Astrocyte (in vitro differentiated cells and primary cell): Measurements from ENCODE around the gene IER3. TPM values are rescaled to one million over a fixed set of nuclear protein-coding genes. Genes with fewer than 3 reads are reported as not detected.

Experiments used
- DNase-seq: peaks from one replicate; pipeline ENCODE4 v3.0.0-alpha.2; 2010; ENCODE audit warnings: low read depth
- FAIRE-seq: peaks from 2 replicates; lab custom pipeline; 2011; peaks lifted over from hg19 to GRCh38; lab: Jason Lieb, UNC
- H2AFZ ChIP-seq: 2 replicates; pipeline ENCODE4 v1.6.0; 2012; ENCODE audit warnings: low read depth, low read length, inconsistent platforms
- H3K27ac ChIP-seq: 2 replicates; pipeline ENCODE4 v1.5.1; 2011; ENCODE audit warnings: low read depth, low read length, inconsistent platforms
- H3K27me3 ChIP-seq: 2 replicates; pipeline ENCODE4 v1.6.0; 2011; ENCODE audit warnings: low read length, inconsistent platforms; ENCODE audit not compliant: insufficient read depth
- H3K36me3 ChIP-seq: 2 replicates; pipeline ENCODE4 v1.5.1; 2011; ENCODE audit warnings: low read length, inconsistent platforms; ENCODE audit not compliant: insufficient read depth
- H3K4me1 ChIP-seq: 2 replicates; pipeline ENCODE4 v1.5.1; 2011; ENCODE audit warnings: low read length, inconsistent platforms; ENCODE audit not compliant: insufficient read depth
- H3K4me2 ChIP-seq: 2 replicates; pipeline ENCODE4 v1.6.0; 2012; ENCODE audit warnings: low read length, inconsistent platforms
- H3K4me3 ChIP-seq: 2 replicates; pipeline ENCODE4 v1.5.1; 2011; ENCODE audit warnings: low read depth, mild to moderate bottlenecking, low read length, inconsistent platforms; ENCODE audit not compliant: insufficient read depth
- H3K79me2 ChIP-seq: 2 replicates; pipeline ENCODE4 v1.6.0; 2012; ENCODE audit warnings: mild to moderate bottlenecking, low read length, inconsistent platforms; ENCODE audit not compliant: insufficient read depth
- H3K9ac ChIP-seq: 2 replicates; pipeline ENCODE4 v1.6.0; 2012; ENCODE audit warnings: mild to moderate bottlenecking, low read length, inconsistent platforms
- H3K9me3 ChIP-seq: 2 replicates; pipeline ENCODE4 v1.5.1; 2012; ENCODE audit warnings: low read depth, mild to moderate bottlenecking, low read length, inconsistent platforms; ENCODE audit not compliant: insufficient read depth
- H4K20me1 ChIP-seq: 2 replicates; pipeline ENCODE4 v1.6.0; 2012; ENCODE audit warnings: low read length, inconsistent platforms; ENCODE audit not compliant: insufficient read depth
- H3K27ac Mint-ChIP-seq: one replicate; pipeline ENCODE4 v1.8.0; 2021; ENCODE audit warnings: mild to moderate bottlenecking, mixed read lengths; ENCODE audit not compliant: unreplicated experiment
- H3K27me3 Mint-ChIP-seq: one replicate; pipeline ENCODE4 v1.8.0; 2021; ENCODE audit warnings: low read depth, mixed read lengths; ENCODE audit not compliant: unreplicated experiment
- H3K36me3 Mint-ChIP-seq: one replicate; pipeline ENCODE4 v1.8.0; 2021; ENCODE audit warnings: low read depth, mixed read lengths; ENCODE audit not compliant: unreplicated experiment
- H3K4me1 Mint-ChIP-seq: one replicate; pipeline ENCODE4 v1.8.0; 2021; ENCODE audit warnings: low read depth, mixed read lengths; ENCODE audit not compliant: unreplicated experiment
- H3K4me3 Mint-ChIP-seq: one replicate; pipeline ENCODE4 v1.8.0; 2021; ENCODE audit warnings: mild to moderate bottlenecking, moderate library complexity, mixed read lengths; ENCODE audit not compliant: unreplicated experiment
- H3K9me3 Mint-ChIP-seq: one replicate; pipeline ENCODE4 v1.8.0; 2021; ENCODE audit warnings: mild to moderate bottlenecking, mixed read lengths; ENCODE audit not compliant: unreplicated experiment
- EZH2 ChIP-seq: IDR thresholded peaks from 2 replicates; pipeline ENCODE4 v1.6.1; 2012; ENCODE audit warnings: mild to moderate bottlenecking, low read length, inconsistent platforms; ENCODE audit not compliant: insufficient read depth
- total RNA-seq: library from RNA; stranded (reverse); gene quantifications from 2 replicates; pipeline ENCODE4 v1.2.1, GENCODE V29; 2021
- TF ChIP-seq, protein P1 (sequence below): IDR thresholded peaks from 2 replicates; pipeline ENCODE4 v1.5.1; 2011; ENCODE audit warnings: low read depth, mild to moderate bottlenecking, inconsistent platforms, low read length, moderate library complexity; ENCODE audit not compliant: insufficient read depth

Gene IER3
- total RNA-seq, 1 donor from 2014 or later: 221 TPM

DNA sequence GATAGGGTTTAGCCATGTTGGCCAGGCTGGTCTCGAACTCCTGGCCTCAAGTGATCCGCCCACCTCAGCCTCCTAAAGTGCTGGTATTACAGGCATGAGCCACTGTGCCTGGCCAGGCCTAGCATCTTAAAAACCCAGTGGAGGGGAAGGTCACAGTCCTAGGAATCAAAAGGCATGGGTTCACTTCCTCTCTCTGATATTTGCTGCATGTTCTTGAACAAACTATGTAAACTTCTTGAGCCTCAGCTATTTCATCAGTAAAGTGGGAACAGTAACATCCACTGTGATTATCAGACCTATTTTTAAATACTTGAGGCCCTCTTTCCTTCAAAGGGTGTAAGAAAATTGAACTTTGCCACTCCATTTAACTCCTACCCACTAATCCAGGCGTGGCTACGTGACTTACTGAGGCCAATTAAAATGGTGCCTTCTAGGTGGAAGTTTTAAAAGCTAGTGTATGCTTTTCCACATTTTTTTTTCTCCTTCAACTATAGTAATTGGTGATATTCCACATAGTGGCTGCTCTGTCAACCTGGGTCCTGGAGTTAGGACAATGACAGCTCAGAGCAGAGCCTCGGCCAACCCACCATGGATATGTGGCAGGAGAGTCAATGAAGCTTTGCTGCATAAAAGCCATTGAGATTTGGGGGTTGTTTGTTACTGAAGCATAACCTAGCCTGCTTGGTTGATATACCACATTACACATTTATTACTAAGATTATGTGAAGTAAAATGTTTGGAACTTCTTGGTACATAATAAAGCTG is 32.2 kb upstream of the IER3 start:
- Histone ChIP-seq H3K4me3 (no peak overlapping the region), H3K79me2 (no peaks in the 10 kb centered on the region), H3K4me1 (peaks cover 26% of the 10 kb centered on the region), H3K9me3 (no peaks in the 10 kb centered on the region), H3K4me2 (no peak overlapping the region), H2AFZ (no peak overlapping the region), H4K20me1 (no peaks in the 10 kb centered on the region), H3K36me3 (no peaks in the 10 kb centered on the region), H3K27ac (no peak overlapping the region), H3K9ac (no peak overlapping the region), H3K27me3 (no peaks in the 10 kb centered on the region)
- no peak overlapping the region for H3K4me3 Mint-ChIP-seq
- H3K9me3 Mint-ChIP-seq: no peaks in the 10 kb centered on the region
- FAIRE-seq (no peak), DNase-seq (no peak)
- peak overlapping the region; percentile 60 for H3K27ac Mint-ChIP-seq
- H3K4me1 Mint-ChIP-seq: peaks cover 34% of the 10 kb centered on the region
- H3K27me3 Mint-ChIP-seq: peaks cover 3% of the 10 kb centered on the region
- H3K36me3 Mint-ChIP-seq: peaks cover 2% of the 10 kb centered on the region
- TF ChIP-seq EZH2: no peak
- TF ChIP-seq, protein P1, sequence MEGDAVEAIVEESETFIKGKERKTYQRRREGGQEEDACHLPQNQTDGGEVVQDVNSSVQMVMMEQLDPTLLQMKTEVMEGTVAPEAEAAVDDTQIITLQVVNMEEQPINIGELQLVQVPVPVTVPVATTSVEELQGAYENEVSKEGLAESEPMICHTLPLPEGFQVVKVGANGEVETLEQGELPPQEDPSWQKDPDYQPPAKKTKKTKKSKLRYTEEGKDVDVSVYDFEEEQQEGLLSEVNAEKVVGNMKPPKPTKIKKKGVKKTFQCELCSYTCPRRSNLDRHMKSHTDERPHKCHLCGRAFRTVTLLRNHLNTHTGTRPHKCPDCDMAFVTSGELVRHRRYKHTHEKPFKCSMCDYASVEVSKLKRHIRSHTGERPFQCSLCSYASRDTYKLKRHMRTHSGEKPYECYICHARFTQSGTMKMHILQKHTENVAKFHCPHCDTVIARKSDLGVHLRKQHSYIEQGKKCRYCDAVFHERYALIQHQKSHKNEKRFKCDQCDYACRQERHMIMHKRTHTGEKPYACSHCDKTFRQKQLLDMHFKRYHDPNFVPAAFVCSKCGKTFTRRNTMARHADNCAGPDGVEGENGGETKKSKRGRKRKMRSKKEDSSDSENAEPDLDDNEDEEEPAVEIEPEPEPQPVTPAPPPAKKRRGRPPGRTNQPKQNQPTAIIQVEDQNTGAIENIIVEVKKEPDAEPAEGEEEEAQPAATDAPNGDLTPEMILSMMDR: no peak

DNA sequence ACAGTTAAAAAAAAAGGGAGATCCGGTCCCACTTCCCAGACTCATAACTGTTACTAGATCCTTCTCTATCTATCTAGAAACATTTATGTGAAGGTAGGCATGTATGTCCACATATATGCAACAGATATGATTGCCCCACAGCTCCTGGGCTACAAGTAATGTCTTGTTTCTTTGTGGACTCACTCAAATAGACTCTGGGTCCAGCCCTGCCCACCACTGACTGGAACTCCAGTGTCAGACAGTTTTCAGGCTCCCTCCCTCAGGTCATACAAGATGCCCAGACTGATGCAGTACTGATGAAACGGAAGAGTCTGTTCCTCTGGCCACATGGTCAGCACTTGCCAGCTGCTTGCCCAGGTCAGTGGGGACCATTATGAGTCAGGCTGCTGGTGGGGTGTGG is 30.8 kb upstream of the IER3 start:
- H3K9ac ChIP-seq: no peak overlapping the region
- H4K20me1 ChIP-seq: no peaks in the 10 kb centered on the region
- Mint-ChIP-seq H3K27me3 (peaks cover 3% of the 10 kb centered on the region), H3K36me3 (peaks cover 7% of the 10 kb centered on the region), H3K9me3 (no peaks in the 10 kb centered on the region), H3K4me3 (no peak overlapping the region), H3K27ac (no peak overlapping the region), H3K4me1 (peaks cover 28% of the 10 kb centered on the region)
- H3K4me3 ChIP-seq: no peak overlapping the region
- H3K79me2 ChIP-seq: no peaks in the 10 kb centered on the region
- no peak overlapping the region for H3K4me2 ChIP-seq
- H3K36me3 ChIP-seq: no peaks in the 10 kb centered on the region
- no peaks in the 10 kb centered on the region for H3K27me3 ChIP-seq
- DNase-seq (no peak), FAIRE-seq (no peak)
- no peaks in the 10 kb centered on the region for H3K9me3 ChIP-seq
- peaks cover 18% of the 10 kb centered on the region for H3K4me1 ChIP-seq
- no peak overlapping the region for H2AFZ ChIP-seq
- no peak overlapping the region for H3K27ac ChIP-seq
- TF ChIP-seq, protein P1: no peak
- no peak for TF ChIP-seq EZH2

DNA sequence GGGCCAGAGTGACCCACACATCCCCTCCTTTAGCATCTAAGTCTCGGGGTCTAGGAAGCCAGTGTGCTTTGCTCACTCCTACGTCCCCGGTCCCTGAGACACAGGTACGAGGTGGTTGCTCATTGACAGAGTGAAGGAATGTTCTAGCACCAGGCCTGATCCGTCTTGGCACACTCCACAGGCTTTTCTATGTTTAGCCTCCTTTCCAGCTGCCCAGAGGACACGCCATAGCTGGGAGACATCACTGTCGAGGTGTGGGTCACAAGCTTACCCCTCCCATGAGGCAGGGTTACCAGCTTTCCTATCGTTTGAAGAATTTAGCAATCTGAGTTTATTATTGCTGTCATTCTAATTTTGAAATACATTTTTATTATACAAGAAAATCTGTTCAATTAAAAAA is 30.4 kb upstream of the IER3 start:
- H3K4me1 ChIP-seq: peaks cover 19% of the 10 kb centered on the region
- TF ChIP-seq, protein P1: no peak
- no peak overlapping the region for H3K9ac ChIP-seq
- FAIRE-seq (no peak), DNase-seq (no peak)
- H3K36me3 ChIP-seq: no peaks in the 10 kb centered on the region
- H3K9me3 ChIP-seq: no peaks in the 10 kb centered on the region
- H2AFZ ChIP-seq: peak overlapping the region; percentile 30
- no peaks in the 10 kb centered on the region for H3K79me2 ChIP-seq
- no peaks in the 10 kb centered on the region for H3K27me3 ChIP-seq
- H3K4me3 ChIP-seq: no peak overlapping the region
- Mint-ChIP-seq H3K4me3 (no peak overlapping the region), H3K9me3 (no peaks in the 10 kb centered on the region), H3K27ac (no peak overlapping the region), H3K36me3 (peaks cover 7% of the 10 kb centered on the region), H3K27me3 (peaks cover 3% of the 10 kb centered on the region), H3K4me1 (peaks cover 28% of the 10 kb centered on the region)
- no peak overlapping the region for H3K4me2 ChIP-seq
- H4K20me1 ChIP-seq: no peaks in the 10 kb centered on the region
- no peak overlapping the region for H3K27ac ChIP-seq
